Activated CD4-positive, alpha-beta T cell treated with anti-CD3 and anti-CD28 coated beads, Interleukin-2, amount 50 U/mL, for 48 hours (primary cell): ENCODE data around the gene PRR23B.

Experiments
- DNase-seq, 2 experiments: peaks; one replicate each; pipeline ENCODE4 v3.0.0-alpha.2; 2020

Gene PRR23B

DNA sequence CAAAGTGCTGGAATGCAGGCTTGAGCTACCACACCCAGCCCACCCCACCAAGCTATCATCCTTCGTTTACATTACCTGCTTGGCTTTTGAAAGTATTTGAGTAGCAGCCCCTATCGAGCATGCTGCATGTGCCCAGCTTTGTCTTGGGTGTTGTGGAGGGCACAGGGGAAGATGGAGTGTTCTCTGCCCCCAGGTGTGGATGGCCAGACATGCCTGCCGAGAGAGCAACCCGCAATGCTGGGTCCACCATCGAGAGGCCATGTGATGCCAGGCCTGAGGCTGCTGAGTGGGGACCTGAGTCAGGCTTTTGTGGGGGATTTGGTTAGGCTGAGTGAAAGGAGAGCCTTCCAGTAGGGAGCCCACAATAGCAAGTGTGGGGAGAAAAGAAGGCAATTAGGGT, 47.8 kb downstream of the PRR23B start:
- no peak for DNase-seq

DNA sequence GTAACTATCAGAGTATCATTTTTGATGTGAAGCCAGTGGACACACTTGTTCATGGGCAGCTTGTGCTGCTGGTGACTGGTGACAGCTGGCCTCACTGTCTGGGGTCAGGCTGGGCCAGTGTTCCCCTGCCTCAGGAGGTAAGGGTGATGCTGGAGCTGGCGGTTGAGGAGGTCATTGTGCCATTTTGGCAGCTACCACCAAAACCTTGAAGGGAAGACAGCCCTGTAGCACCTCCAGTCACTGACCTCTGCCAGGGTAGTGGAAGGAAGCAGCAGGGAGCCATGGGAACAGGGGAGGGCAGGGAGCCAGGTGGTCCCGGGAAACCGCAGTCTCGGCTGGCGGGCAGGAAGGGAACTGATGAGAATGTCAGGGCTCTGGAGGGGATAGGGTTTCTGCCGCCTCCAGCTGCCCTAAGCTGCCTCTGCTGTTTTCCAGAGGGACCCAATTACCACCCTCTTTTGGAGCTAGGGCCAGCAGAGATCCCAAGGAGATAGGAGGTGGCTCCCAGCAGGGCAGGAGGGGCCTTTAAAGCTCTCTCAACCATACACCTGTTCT, 48.9 kb downstream of the PRR23B start:
- no peak for DNase-seq
